ENCODE results near the gene FLII. TPM values are rescaled to one million over a fixed set of nuclear protein-coding genes. Genes with fewer than 3 reads are reported as not detected.

The FLII gene
- total RNA-seq, 1 experiment from 2014 or later: 298 TPM

DNA sequence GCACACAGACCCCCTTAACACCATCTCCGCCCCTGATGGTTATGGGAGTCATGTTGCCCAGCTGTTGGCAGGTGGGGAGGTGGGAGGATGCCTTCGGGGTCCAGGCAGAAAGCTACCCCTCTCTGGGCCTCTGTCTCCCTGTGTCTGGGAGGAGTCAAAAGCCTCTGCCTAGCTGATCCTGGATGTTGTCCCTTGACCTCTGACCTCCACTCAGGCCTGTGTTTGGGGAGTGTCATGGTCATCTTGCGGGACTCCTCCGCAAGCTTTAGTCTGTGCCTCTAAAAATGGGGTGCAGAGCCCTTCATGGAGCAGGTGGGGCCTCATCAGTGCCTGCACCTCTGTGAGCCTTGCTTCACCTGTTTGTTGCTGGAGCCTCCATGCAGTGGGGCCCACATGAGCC, 29.3 kb downstream of the FLII start:
- WGBS (ENCODE audit: extremely low coverage, insufficient read length, low lambda C conversion rate): no CpG with 5 or more reads among the region's 4 CpGs

More for the DNA sequence above, 29.3 kb downstream of the FLII start:
- H3K79me1 ChIP-seq (ENCODE audit: insufficient read depth, low read depth, low read length, poor library complexity, severe bottlenecking): peaks cover 9% of the 10 kb centered on the region
- peaks cover 25% of the 10 kb centered on the region; the same call in 1 of the 2 replicates for H3K79me2 ChIP-seq (ENCODE audit: insufficient read depth, low read length)
- peaks cover 21 to 26% of the 10 kb centered on the region in 2 experiments for H3K4me1 Mint-ChIP-seq
- H3K27me3 ChIP-seq (ENCODE audit: insufficient read depth, low read length): no peaks in the 10 kb centered on the region
- H3K9ac ChIP-seq (ENCODE audit: extremely low read depth, insufficient read length, low read length): no peak overlapping the region
- H3K9me3 Mint-ChIP-seq: no peaks in the 10 kb centered on the region; a peak in 1 of 5 replicates
- no peak overlapping the region for H2BK12ac ChIP-seq (ENCODE audit: insufficient read length, low read depth, low read length)
- no peaks in the 10 kb centered on the region for H4K20me1 ChIP-seq (ENCODE audit: control insufficient read depth, insufficient read depth, insufficient read length)
- no peak overlapping the region; a peak in 2 of 7 replicates for H3K27ac Mint-ChIP-seq
- no peak overlapping the region for H3K18ac ChIP-seq (ENCODE audit: insufficient read length, low read depth, low read length)
- no peak overlapping the region for H3T11ph ChIP-seq (ENCODE audit: low read length)
- H3K27me3 Mint-ChIP-seq (ENCODE audit: low read depth): no peaks in the 10 kb centered on the region
- H3K4me1 ChIP-seq (ENCODE audit: insufficient read depth, low read length): 0 out of 2 replicates have a peak, but pooled peaks cover under 1% of the 10 kb centered on the region
- no peak overlapping the region for H3K4ac ChIP-seq (ENCODE audit: low read depth, low read length)
- H2BK20ac ChIP-seq (ENCODE audit: low read depth, low read length, poor library complexity, severe bottlenecking): no peak overlapping the region
- H3K4me2 ChIP-seq (ENCODE audit: insufficient read depth, insufficient read length, low read length): no peak overlapping the region
- peaks cover 11% of the 10 kb centered on the region for H3K23me2 ChIP-seq (ENCODE audit: insufficient read length, low read depth, low read length, poor library complexity, severe bottlenecking)
- no peak overlapping the region for H4K5ac ChIP-seq (ENCODE audit: insufficient read length, low read depth, low read length)
- TF ChIP-seq, protein P1, sequence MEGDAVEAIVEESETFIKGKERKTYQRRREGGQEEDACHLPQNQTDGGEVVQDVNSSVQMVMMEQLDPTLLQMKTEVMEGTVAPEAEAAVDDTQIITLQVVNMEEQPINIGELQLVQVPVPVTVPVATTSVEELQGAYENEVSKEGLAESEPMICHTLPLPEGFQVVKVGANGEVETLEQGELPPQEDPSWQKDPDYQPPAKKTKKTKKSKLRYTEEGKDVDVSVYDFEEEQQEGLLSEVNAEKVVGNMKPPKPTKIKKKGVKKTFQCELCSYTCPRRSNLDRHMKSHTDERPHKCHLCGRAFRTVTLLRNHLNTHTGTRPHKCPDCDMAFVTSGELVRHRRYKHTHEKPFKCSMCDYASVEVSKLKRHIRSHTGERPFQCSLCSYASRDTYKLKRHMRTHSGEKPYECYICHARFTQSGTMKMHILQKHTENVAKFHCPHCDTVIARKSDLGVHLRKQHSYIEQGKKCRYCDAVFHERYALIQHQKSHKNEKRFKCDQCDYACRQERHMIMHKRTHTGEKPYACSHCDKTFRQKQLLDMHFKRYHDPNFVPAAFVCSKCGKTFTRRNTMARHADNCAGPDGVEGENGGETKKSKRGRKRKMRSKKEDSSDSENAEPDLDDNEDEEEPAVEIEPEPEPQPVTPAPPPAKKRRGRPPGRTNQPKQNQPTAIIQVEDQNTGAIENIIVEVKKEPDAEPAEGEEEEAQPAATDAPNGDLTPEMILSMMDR (conservative IDR thresholded peaks at IDR 0.05): no peak
- H3K23ac ChIP-seq (ENCODE audit: insufficient read length, low read depth, low read length): no peak overlapping the region
- no peak overlapping the region for H3K56ac ChIP-seq (ENCODE audit: insufficient read length, low read depth, low read length)
- H2AFZ ChIP-seq (ENCODE audit: low read length): no peak overlapping the region
- peaks cover 4 to 19% (median 18%) of the 10 kb centered on the region in 3 experiments; a peak in 5 of 7 replicates for H3K36me3 Mint-ChIP-seq (ENCODE audit: insufficient read depth in 1 of 3, low read depth in 3 of 3)
- DNase-seq: no peak
- H4K91ac ChIP-seq (ENCODE audit: insufficient read length, low read depth, low read length): no peak overlapping the region
- no peaks in the 10 kb centered on the region for H3K9me3 ChIP-seq (ENCODE audit: control insufficient read depth, low read depth, low read length)
- no peak overlapping the region for H2AK5ac ChIP-seq (ENCODE audit: insufficient read length, low read length)
- no peak overlapping the region for H3K14ac ChIP-seq (ENCODE audit: insufficient read depth, low read length)
- no peak overlapping the region for H2BK5ac ChIP-seq (ENCODE audit: insufficient read length, low read length)
- no peak overlapping the region for H2BK15ac ChIP-seq (ENCODE audit: low read depth, low read length)
- H2BK120ac ChIP-seq (ENCODE audit: low read depth, low read length, poor library complexity, severe bottlenecking): no peak overlapping the region
- H4K8ac ChIP-seq (replicated peaks; ENCODE audit: insufficient read length, low read depth, low read length): no peak overlapping the region
- no peak overlapping the region; a peak in 1 of 5 replicates for H3K4me3 Mint-ChIP-seq
- H3K27ac ChIP-seq (ENCODE audit: insufficient read length, low read depth, low read length): no peak overlapping the region
